Effector CD4-positive, alpha-beta T cell (primary cell): Measurements from ENCODE around the gene VEPH1.

Source experiments
- DNase-seq: peaks from one replicate; pipeline ENCODE4 v3.0.0-alpha.2; 2020

The VEPH1 gene

DNA sequence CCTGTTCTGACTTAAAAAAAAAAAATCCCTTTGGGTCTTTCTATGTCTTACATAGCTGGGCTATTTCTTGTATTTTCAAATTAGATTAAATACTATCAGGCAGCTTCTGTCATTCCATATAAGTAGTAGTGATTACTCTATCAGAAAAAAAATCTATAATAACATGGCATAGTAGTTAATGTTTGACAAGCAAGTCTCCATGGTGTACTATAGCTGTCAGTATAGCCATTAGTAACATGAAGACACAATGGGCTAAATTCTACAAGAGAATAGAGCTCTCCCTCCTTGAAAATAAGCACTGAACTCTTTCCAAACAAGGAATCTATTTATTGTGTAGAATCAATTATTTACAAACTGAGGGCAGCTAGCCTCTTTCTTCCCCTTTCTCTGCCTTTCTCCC lies 19.4 kb upstream of the VEPH1 start:
- DNase-seq: no peak

DNA sequence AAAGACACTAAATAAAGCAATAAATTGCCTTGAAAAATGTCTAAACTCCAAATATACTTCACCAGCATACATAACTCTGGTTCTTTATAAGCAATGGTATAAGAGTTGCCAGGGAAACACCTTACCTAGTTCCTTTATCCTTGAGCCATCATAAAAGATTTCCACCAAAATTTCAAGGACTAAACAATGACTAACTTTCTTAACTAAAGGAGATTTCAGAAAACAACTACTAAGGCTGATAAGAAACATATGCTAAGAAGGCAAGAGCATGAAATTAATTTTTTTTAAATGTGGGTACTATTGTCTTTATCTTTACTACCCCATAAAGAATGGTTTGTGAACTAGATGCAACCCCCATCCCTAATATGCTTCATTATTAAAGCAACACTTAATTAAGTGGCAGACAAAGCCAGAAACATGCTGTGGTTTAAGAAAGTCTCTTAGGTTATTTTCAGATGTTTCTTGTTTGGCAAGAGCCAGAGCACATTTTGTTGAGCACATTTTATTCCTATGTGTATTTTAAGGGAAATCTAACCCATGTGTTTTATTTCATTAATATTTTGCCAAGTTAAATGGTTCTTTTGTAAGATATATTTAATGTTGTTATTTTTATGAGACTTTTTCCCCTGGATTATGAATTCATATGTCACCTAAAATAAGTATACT lies 17.4 kb upstream of the VEPH1 start:
- DNase-seq: no peak

DNA sequence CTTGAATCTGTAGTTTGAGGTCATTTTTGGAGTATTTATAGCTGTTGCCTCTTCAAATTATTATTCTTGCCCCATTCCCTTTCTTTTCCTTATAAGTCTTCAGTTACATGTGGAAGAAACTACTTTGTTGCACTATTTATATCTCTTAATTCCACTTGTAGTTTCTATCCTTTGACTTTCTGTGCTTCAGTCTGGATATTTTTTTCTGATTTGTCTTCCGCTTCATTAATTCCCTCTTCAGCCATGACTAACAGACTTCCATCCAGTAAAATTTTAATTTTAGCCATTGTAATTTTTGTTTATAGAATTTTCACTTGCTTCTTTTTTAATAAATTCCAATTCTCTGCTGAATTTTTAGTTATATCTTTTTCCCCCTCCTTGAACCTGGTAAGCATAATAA lies 15.7 kb upstream of the VEPH1 start:
- DNase-seq: no peak

DNA sequence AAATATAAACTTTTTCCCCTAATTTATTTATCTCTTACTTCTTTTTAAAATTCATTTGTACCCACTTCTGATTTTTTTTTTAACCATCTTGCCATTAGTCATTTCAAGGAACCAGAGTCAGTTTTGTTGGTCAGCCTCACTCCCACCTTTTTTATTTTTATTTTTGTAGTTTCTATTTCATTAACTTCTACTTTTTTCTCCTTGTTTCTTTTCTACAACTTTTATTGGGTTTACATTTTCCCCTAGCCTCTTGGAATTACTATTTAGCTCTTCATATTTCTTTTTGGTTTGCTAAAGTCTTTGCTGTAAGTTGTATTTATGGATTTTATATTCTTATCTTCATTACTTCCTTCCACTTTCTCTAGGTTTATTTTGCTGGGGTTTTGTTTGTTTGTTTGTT lies 13.7 kb upstream of the VEPH1 start:
- no peak for DNase-seq

DNA sequence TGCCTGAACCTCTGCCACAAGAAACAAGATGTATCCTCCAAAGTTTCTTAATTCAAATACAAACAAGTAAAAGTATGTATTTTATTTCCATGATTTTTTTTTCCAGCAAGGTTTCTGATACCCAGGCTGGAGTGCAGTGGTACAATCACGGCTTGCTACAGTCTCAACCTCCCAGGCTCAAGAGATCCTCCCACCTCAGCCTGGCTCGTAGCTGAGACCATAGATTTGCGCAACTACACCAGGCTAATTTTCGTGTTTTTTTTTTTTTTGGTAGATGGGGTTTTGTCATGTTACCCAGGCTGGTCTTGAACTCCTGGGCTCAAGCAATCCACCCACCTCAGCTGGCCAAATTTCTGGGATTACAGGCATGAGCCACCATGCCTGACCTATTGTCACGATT lies 12.2 kb upstream of the VEPH1 start:
- DNase-seq: no peak

DNA sequence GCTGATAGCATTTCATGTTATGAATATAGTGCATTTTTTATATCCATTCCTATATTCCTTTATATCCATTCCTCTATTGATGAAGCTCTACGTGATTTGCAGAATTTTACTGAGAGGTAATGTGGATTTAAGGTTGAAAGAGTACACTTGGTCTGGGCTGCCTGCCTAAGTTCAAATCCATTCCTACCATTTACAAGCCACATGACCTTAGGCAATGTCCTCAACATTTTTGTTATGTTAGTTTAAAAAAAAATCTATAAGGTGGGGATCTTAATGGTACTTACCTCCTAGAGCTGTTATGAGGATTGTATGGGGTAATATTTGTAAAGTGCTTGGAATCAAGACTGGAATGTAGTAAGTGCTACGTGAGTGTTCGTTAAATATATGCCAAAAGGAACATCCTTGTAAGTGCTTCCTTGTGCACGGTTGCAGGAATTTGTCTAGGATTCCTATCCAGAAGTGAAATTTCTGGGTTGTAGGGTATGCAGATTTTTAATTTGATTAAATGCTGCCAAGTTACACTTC lies 11.2 kb upstream of the VEPH1 start:
- no peak for DNase-seq

DNA sequence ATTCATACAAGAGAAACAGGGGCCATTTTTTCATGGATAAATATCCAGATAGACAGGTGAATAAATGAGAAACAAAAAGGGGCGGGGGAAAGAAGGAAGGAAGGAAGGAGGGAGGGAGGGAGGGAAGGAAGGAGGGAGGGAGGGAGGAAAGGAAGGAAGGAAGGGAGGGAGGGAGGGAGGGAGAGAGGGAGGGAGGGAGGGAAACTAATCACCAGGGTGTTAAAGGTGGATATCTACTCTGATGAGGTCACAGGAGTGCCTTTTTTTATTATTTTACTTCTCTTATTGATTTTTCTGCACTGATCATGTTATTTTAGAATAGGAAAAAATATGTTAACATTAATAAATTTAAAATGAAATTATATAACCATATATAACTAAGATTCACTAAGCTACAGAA lies 10.4 kb upstream of the VEPH1 start:
- no peak for DNase-seq

DNA sequence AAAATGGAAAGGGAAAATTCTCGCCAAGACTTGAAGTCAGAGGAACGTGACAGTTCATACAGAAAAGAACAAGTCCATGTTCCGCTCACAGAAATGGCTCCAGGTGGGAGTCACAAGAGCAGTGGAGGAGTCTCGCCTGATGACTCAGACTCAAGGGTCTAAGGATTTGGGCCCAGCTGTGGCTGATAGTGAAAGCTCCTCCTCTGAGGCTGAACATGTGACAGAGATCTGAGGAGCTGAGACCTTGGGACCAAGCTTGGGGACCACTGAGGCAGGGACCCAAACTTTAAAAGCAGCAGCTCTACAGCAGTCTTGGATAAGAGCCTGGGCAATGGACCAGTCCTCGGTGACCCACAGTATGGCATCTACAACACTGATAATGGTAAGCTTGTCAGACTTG lies 9.3 kb upstream of the VEPH1 start:
- DNase-seq: no peak

DNA sequence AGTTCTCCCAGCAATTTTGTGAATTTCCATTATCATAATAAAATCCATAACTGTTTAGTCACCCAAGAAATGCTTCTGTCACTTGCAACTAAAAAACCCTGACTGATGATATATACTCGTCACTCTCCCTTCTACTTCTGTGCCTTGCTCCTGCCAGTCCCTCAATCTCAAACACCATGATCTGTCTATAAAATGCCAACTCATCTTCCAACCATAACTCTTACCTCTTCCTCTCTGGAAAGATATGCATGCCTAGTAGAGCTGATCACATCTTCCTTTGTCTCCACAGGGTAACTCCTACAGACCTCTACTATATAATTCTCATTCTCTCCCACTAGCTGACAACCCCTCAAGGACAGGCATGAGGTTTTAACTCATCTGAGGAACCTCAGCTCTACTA lies 5.2 kb upstream of the VEPH1 start:
- no peak for DNase-seq

DNA sequence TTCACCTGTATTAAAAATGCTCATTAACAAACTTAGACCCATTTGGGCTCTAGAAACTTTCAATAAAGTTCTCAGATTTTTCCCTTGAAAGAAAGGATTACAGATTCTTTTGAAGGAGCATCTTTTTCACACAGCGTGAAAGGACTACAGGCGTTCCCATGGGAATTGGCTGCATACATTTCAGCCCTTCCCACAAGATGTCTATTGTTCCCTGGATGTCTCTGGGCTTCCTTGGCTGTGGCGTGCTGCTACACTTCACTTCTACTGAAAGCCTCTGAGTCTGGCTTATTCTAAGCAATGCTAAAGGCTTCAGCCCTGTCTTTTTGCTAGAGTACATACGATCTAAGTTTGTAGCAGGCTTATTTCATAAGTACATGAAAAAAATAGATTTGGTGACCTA lies 1.4 kb downstream of the VEPH1 start:
- no peak for DNase-seq

DNA sequence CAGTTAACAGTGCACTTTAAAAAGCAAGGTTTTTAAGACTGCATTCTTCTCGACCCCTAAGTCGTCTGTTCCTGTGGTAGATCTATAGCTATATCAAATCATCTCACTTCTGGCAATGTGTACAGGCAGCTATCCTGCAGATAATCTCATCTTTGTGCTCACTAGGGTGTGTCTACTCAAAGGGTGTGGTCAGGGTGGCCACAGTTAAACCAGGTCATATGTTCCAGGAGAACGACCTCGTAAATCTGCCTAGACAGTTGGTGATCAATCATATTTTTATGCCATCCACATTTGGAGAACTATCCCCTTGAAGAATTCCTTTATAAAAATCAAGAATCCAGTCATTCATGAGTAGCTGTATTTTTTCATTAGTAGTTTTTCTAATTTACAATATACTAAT lies 3.0 kb downstream of the VEPH1 start:
- DNase-seq: no peak

DNA sequence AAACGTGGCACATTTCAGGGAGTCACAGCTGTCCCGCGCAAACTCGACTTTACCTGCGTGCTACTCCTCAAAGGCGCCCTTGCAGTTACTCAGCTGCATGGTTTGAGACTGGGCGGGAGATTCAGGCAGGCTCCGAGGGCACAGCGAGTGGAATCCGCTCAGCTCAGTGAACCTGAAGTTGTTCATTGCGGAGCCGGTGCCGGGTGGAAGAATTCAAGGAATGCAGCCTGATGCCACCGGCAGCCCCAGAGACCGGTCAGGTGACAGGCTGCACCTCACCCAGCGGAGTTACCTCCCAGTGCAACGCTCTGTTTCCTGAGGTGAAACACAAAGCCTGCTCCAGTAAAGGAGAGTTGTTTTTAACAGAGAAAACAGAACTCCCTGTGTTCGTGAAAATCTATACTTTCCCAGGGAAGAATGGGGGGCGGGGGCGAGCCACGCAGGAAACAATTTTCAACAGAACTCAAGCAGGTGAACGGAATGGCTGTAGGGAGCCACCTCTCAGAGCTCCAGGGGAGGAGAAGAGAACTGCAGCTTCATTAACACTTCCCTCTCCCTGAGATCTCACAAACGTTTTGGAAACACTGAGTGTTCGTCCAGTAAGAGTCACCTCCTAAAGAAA lies 3.8 kb downstream of the VEPH1 start:
- no peak for DNase-seq

DNA sequence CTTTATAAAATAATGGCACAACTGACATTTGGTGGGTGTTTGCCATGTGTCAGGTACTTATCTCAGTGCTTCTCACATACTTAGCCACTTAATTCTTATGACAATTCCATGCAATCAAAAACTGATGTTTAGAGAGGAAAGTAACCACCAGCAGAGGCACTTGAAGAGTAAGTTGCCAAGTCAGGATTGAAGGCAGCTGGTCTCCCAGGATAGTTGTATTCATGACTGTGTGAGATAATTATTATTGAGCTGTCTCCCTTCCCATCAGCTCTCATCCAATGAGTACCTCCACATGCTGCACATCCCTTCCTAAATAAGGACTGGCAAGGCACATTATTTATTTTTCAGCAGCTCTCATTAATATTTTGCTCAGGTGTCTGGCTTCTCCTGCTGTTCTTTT lies 4.8 kb downstream of the VEPH1 start:
- DNase-seq: no peak

DNA sequence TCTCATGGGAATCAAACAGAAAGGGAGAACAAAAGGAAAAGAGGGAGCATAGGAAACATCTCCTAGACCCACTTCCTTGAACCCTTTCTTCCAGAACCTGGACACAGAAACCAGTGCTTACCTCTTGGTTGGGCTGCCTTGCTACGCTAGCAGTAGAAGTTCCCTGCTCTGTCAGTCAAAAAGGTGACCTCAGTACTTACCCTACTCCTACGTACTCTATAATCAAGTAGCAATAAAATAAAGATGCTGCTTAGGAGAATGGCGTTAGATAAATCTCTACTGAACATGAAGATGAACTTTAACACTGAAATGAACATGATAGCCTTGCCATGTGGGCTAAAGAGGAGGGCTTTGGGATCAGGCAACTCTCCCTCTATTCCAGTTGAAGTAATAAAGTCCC lies 7.4 kb downstream of the VEPH1 start:
- no peak for DNase-seq

DNA sequence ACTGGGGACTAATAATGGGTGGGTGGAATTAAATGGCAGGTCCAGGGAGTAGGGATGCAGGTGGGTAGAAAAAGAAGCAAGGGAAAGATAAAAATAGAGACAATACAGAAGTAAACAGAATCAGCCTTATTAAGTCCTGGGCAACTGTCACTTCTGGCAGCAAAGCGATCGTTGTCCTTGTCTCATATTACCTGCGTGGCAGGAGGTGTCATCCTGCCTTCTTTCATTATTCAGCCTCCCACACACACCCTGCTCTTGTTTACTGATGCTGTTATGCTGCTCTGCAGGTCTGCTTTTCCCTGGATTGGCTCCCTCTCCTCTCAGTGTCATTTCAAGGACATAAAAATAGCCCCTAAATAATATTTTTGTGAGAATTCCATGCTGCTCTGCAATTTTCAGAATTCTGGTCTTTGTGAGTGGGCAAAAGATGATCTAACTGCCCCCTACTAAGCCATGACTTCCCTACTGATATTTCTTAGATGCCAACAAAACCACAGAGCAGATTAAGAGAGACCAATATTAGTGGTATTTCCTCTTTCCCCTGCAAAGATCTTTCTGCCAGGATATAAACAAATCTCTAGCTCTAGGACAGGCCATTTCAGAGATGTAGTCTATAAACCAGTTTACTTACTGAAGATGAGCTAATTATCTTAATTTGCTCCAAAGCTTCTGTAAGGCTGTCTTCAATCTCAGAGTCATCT lies 8.5 kb downstream of the VEPH1 start:
- no peak for DNase-seq

DNA sequence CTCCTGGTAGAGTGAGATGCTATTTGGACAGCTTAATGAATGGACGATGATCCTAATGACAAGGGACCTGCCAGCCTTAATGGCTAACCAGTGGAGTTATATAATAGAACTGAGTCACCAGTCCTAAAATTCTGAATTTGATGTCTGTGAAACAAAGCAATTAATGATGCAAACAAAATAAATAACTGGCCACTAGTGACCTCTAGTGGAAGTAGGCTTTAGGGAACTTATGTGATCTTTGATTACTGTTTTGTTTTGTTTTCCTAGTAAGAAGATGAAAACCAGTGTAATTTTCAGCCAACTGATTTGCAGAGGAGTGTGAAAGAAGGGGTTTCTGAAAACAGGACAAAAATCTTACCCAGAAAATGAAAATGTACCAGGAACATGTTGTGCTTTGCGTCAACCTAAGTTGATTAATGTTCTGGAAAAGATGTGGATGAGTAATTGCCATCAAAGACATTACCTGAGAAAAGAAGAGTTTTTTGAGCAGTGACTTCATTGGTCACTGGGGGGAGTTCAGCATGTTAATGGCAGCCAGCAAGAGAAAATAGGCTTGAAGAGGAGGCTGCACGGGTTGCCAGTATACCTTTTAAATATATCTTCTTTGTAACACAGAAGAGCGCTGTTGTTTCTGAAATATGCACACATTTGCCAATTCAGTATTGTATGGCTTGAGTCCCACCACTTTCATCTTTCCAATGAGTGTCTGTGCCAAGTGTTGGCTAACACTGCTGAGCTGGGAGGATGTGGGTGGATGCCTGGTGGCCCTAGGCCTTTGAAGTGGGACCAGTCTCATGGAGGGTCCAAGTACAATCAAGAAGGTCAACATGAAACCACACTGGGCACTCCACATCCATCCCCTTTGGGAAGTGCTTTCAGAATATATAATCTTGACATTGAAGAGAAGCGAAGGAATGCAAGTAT lies 9.3 kb downstream of the VEPH1 start:
- DNase-seq: no peak

DNA sequence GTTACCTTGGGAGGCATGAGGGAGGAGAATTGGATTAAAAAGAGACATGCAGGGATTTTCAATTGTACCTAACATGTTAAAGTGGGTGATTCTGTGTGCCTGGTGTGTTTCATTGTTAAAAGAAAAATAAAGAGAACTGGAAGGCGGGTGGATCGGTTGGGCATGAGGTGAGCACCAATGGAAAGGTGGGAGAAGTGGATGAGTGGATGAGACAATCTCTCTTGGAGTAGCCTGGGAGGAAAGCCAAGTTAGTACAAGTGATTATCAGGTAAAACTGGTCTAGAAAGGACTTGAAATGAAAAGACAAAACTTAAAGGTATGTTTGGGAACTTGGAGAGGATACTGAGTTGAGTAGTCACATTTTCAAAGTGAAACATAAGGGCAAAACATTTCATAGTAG lies 12.1 kb downstream of the VEPH1 start:
- no peak for DNase-seq

DNA sequence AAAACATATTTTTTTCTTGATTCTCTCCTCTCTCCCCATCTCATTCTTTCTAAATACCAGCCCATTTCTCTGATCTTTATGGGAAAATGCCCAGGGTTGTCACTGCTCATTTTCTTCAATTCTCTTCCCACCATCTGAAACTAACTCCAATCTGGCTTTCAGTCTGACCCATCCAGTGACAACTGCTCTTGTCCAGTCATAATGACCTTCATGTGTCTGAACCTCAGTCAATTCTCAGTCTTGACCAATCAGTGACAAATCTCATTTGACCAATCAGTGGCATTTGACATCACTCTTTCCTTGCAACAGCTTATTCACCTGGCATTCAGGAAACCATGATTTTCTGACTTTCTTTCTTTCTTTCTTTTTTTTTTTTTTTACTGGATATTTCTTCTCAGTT lies 15.1 kb downstream of the VEPH1 start:
- DNase-seq: no peak

DNA sequence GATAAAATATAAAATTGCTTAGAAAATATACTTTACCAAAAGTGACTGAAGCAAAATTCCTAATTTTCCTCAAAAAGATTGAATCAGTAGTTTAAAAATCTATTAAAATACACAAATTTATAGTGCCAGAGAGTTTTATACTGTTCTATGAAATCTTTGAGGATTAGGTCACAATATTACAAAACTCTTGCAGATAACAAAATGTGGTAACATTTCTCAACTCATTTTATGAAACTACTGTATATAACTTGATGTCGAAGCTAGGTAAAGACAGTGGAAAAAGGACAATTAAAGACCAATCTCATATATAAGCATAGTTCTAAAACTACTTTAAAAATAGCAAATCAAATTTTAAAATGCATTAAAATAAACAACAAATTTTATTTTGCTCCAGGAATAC lies 15.9 kb downstream of the VEPH1 start:
- no peak for DNase-seq

DNA sequence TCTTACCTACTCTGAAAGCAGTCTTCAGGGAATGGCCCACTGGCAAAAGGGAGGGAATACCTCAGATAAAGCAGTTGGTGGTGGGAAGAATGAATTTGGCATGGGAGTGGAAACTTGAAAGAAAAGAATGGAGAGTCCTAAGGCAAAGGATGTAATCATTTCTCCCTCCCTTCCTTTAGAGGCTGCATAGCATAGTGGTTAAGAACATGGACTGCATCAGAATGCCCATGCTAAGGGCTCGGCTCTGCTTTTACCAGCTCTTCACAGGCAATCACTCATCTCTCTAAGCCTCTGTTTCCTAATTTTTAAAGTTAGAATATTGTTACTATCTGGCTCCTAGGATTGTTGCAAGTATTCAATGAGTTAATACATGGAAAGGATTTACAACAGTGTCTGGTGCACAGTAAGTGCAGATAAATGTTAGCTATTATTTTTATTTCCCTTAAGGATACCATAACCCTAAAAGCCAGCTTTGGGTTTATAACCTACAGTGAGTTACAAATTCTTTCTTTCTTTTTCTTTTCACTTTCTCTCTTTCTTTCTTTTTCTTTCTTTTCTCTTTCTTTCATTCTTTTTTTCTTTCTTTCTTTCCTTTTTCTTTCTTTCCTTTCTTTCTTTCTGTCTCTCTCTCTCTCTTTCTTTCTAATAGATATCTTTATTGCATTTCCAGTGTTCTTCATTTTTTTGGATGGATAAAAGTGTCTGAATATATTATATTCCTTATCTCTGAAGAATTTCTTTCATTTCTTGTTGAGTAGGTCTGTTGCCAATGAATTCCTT lies 23.6 kb downstream of the VEPH1 start:
- no peak for DNase-seq

DNA sequence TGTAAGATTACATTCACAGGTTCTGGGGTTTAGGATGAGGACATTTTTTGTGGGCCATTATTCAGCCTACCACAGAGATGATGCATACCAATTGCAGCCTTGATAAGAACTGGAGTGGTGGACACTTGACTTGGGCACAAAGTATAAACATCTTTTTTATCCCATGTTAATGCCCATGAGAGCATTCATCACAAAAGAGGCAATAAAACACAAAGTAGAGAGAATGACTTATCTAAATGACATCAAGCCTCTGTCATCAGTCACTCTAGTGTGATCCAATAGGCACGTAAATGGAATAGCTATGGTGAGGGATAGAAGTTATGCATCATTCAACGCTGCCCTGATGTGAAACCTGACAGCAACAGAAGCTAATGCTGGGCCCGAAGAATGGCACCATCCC lies 25.8 kb downstream of the VEPH1 start:
- no peak for DNase-seq

DNA sequence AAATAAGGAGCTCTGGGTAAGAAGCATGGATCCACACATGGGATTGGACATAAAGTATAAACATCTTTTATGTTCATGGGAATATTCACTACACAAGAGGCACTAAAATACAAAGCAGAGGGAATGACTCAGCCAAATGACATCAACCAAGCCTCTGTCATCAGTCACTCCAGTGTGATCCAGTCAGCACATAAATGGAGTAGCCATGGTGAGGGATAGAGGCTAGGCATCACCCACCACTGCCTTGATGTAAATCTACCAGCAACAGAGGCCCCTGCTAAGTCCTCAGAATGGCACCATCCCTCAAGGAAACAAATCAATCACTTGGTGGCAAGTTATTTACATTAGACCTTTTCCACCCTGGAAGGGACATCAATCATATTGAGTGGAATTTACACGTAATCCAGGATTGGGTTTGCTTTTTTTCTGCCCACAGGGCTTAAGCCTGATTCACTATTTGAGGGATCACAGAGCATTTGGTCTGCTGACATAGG lies 27.2 kb downstream of the VEPH1 start:
- DNase-seq: no peak
